ENCODE results near the gene FANCB.

FANCB gene
- long read RNA-seq, partial matches to known transcripts: 7 of 18 reads
- long read RNA-seq, other reads (novel, unspliced or antisense): 7 of 18 reads

GRCh38 chrX:14872851-14873675, at the start of gene FANCB, which contains the start of gene MOSPD2:
FANCB (minus strand) TSS chrX:14873069; CDS start chrX:14865510, 7,559 bp downstream.
MOSPD2 (plus strand) TSS chrX:14873421; CDS start chrX:14873529, 108 bp downstream.
- no peaks in the 10 kb centered on the region for H3K27me3 ChIP-seq (ENCODE audit: insufficient read depth, poor library complexity, severe bottlenecking)

GRCh38 chrX:14922437-14922836, 49.6 kb upstream of the FANCB start:
- no peak overlapping the region for H3K27ac ChIP-seq (replicated peaks)
- DNase-seq (ENCODE audit: low read depth in 1 of 2, low spot score in 1 of 2): no peak
- H3K27me3 ChIP-seq (ENCODE audit: insufficient read depth, poor library complexity, severe bottlenecking): no peaks in the 10 kb centered on the region
- TF ChIP-seq POLR2AphosphoS5 (IDR thresholded peaks at IDR 0.05; ENCODE audit: low read depth) (no peak), GABPA (IDR thresholded peaks at IDR 0.05; ENCODE audit: low read depth) (no peak), SPI1 (IDR thresholded peaks at IDR 0.05; ENCODE audit: borderline replicate concordance, low read depth) (no peak), CTCF (IDR thresholded peaks at IDR 0.05; ENCODE audit: insufficient read depth, low read length) (no peak)
- TF ChIP-seq, protein P1, sequence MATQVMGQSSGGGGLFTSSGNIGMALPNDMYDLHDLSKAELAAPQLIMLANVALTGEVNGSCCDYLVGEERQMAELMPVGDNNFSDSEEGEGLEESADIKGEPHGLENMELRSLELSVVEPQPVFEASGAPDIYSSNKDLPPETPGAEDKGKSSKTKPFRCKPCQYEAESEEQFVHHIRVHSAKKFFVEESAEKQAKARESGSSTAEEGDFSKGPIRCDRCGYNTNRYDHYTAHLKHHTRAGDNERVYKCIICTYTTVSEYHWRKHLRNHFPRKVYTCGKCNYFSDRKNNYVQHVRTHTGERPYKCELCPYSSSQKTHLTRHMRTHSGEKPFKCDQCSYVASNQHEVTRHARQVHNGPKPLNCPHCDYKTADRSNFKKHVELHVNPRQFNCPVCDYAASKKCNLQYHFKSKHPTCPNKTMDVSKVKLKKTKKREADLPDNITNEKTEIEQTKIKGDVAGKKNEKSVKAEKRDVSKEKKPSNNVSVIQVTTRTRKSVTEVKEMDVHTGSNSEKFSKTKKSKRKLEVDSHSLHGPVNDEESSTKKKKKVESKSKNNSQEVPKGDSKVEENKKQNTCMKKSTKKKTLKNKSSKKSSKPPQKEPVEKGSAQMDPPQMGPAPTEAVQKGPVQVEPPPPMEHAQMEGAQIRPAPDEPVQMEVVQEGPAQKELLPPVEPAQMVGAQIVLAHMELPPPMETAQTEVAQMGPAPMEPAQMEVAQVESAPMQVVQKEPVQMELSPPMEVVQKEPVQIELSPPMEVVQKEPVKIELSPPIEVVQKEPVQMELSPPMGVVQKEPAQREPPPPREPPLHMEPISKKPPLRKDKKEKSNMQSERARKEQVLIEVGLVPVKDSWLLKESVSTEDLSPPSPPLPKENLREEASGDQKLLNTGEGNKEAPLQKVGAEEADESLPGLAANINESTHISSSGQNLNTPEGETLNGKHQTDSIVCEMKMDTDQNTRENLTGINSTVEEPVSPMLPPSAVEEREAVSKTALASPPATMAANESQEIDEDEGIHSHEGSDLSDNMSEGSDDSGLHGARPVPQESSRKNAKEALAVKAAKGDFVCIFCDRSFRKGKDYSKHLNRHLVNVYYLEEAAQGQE (IDR thresholded peaks at IDR 0.05; ENCODE audit: insufficient replicate concordance, low read depth): no peak
- no peak overlapping the region for H3K4me3 ChIP-seq (replicated peaks; ENCODE audit: insufficient read depth, low read length)

More at GRCh38 chrX:14872851-14873675, at the start of gene FANCB, which contains the start of gene MOSPD2:
- Histone ChIP-seq H3K27ac (replicated peaks) (peak within 1 kb of the TSS; percentile 71), H3K4me3 (replicated peaks; ENCODE audit: insufficient read depth, low read length) (peak within 1 kb of the TSS; percentile 74)
- DNase-seq (ENCODE audit: low read depth in 1 of 2, low spot score in 1 of 2): peak; percentile 78 to 93
- TF ChIP-seq POLR2AphosphoS5 (IDR thresholded peaks at IDR 0.05; ENCODE audit: low read depth): peak; percentile 56; the same call in 1 of the 2 replicates
- no peak for TF ChIP-seq SPI1 (IDR thresholded peaks at IDR 0.05; ENCODE audit: borderline replicate concordance, low read depth)
- TF ChIP-seq, protein P1 (IDR thresholded peaks at IDR 0.05; ENCODE audit: insufficient replicate concordance, low read depth): no peak

DNA sequence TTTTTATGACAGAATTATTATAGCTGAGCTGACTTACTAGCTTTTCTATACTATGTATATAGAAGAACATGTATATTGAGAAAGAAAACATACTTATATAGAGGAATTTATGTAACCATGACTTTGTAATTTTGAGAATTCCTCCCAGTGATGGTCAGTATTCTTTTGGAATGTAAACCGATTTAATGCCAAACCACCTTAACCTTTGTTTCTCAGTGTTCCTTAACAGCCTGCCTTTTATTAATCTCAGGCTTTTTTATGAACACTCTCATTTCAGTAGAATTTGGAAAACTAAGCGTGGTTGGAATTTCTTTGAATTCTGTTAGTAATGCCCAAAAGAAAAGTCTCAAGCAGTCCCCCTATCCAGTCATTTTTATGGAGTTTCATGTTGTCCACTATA, 47.3 kb upstream of the FANCB start:
- TF ChIP-seq CTCF (IDR thresholded peaks at IDR 0.05; ENCODE audit: insufficient read depth, low read length): no peak
- TF ChIP-seq POLR2AphosphoS5 (IDR thresholded peaks at IDR 0.05; ENCODE audit: low read depth): no peak
- TF ChIP-seq, protein P1 (IDR thresholded peaks at IDR 0.05; ENCODE audit: insufficient replicate concordance, low read depth): no peak
- TF ChIP-seq GABPA (IDR thresholded peaks at IDR 0.05; ENCODE audit: low read depth): no peak
- TF ChIP-seq SPI1 (IDR thresholded peaks at IDR 0.05; ENCODE audit: borderline replicate concordance, low read depth): no peak

More for the DNA sequence above, 47.3 kb upstream of the FANCB start:
- DNase-seq (ENCODE audit: low read depth in 1 of 2, low spot score in 1 of 2): no peak
- Histone ChIP-seq H3K27ac (replicated peaks) (no peak overlapping the region), H3K27me3 (ENCODE audit: insufficient read depth, poor library complexity, severe bottlenecking) (no peaks in the 10 kb centered on the region), H3K4me3 (replicated peaks; ENCODE audit: insufficient read depth, low read length) (no peak overlapping the region)
